ENCODE data around the gene SOCS1. TPM values are rescaled to one million over a fixed set of nuclear protein-coding genes. Genes with fewer than 3 reads are reported as not detected.

The SOCS1 gene
- total and polyA plus RNA-seq, 2 donors (not counting 3 experiments of a cell fraction or from before 2014, with no cell fraction given) = 1.1 to 1.7 TPM

GRCh38 chr16:11272921-11273720 lies 17.1 kb upstream of the SOCS1 start, which contains the start of gene PRM3:
Gene PRM3 (minus strand): TSS chr16:11273629. CDS start chr16:11273595, 34 bp downstream.
- dilution Hi-C loops (cut with MboI; ENCODE audit: extremely low pct_ligation_motif_present, low sequenced_read_pairs) = no loop called here
- POLR2A ChIA-PET = no interaction called here

More at GRCh38 chr16:11272921-11273720, 17.1 kb upstream of the SOCS1 start, which contains the start of gene PRM3:
- CTCF ChIA-PET = interaction anchor here (0.6 to 1.6 kb wide), 7 partner anchors 16 to 442 kb away, joined by 3 to 4 read pairs (median 3); no protein-coding TSS in a partner anchor
- Histone ChIP-seq H3K9ac (replicated peaks; ENCODE audit: extremely low read depth, insufficient read depth, low read length) (no peak within 1 kb of the TSS), H3K9me3 (replicated peaks; ENCODE audit: control insufficient read depth, insufficient read depth, low read length) (no peaks in the 10 kb centered on the region), H3K4me2 (ENCODE audit: insufficient read depth, low read length) (no peak within 1 kb of the TSS), H3K27me3 (ENCODE audit: control insufficient read depth in 2 of 2, insufficient read depth in 2 of 2, low read length in 2 of 2) (no peaks in the 10 kb centered on the region), H3K4me1 (ENCODE audit: control insufficient read depth, extremely low read depth, insufficient read depth, low read length) (no peaks in the 10 kb centered on the region), H4K20me1 (replicated peaks; ENCODE audit: control insufficient read depth, extremely low read depth, insufficient read depth, low read length) (no peaks in the 10 kb centered on the region), H3K4me3 (replicated peaks in 1 of 3; ENCODE audit: insufficient read depth in 1 of 3, low read depth in 1 of 3, low read length in 3 of 3) (no peak within 1 kb of the TSS), H3K27ac (ENCODE audit: insufficient read depth, low read depth, low read length) (no peak within 1 kb of the TSS), H3K9me1 (replicated peaks; ENCODE audit: control insufficient read depth, extremely low read depth, insufficient read depth, low read length) (no peaks in the 10 kb centered on the region), H3K79me2 (ENCODE audit: control insufficient read depth, insufficient read depth, low read length) (no peaks in the 10 kb centered on the region), H2AFZ (ENCODE audit: low read depth, low read length) (no peak within 1 kb of the TSS), H3K36me3 (ENCODE audit: control insufficient read depth in 2 of 2, extremely low read depth in 1 of 2, insufficient read depth in 2 of 2, low read length in 2 of 2) (no peaks in the 10 kb centered on the region)
- BruUV-seq (replicated peaks) = no TSS peak
- intact Hi-C loops (cut with micrococcal nuclease) = no loop called here
- FAIRE-seq (no peak), DNase-seq (ENCODE audit: low read depth, low spot score) (no peak)
- TF ChIP-seq GATA2 (IDR thresholded peaks at IDR 0.05; ENCODE audit: insufficient read depth, insufficient read length, low read depth, low read length) (no peak), EZH2 (IDR thresholded peaks at IDR 0.05; ENCODE audit: borderline replicate concordance, low read depth, low read length, severe bottlenecking) (no peak), FOS (IDR thresholded peaks at IDR 0.05; ENCODE audit: borderline replicate concordance, insufficient read depth, low read length) (no peak), JUN (IDR thresholded peaks at IDR 0.05; ENCODE audit: borderline replicate concordance, insufficient read depth, insufficient read length, low read depth) (no peak), MAX (IDR thresholded peaks at IDR 0.05; ENCODE audit: insufficient read depth, insufficient read length) (no peak), CTCF (IDR thresholded peaks at IDR 0.05; ENCODE audit: extremely low read depth in 1 of 2, insufficient read depth in 1 of 2, low read depth in 1 of 2, low read length in 2 of 2) (no peak), POLR2AphosphoS5 (IDR thresholded peaks at IDR 0.05; ENCODE audit: insufficient read depth, low read depth, low read length) (no peak), MYC (IDR thresholded peaks at IDR 0.05; ENCODE audit: low read depth, low read length) (no peak), POLR2A (IDR thresholded peaks at IDR 0.05; ENCODE audit: low read depth, low read length) (no peak)
